Measurements from ENCODE around the gene TECPR2.

GRCh38 chr14:102474934-102475333 is 112.2 kb downstream of the TECPR2 start:
- TF ChIP-seq POLR2A (IDR thresholded peaks at IDR 0.05; ENCODE audit: low read depth) (no peak), CTCF (IDR thresholded peaks at IDR 0.05) (no peak), POLR2AphosphoS5 (IDR thresholded peaks at IDR 0.05) (no peak), EP300 (IDR thresholded peaks at IDR 0.05) (no peak)
